ENCODE data around the gene ZNF358.

ZNF358 gene

DNA sequence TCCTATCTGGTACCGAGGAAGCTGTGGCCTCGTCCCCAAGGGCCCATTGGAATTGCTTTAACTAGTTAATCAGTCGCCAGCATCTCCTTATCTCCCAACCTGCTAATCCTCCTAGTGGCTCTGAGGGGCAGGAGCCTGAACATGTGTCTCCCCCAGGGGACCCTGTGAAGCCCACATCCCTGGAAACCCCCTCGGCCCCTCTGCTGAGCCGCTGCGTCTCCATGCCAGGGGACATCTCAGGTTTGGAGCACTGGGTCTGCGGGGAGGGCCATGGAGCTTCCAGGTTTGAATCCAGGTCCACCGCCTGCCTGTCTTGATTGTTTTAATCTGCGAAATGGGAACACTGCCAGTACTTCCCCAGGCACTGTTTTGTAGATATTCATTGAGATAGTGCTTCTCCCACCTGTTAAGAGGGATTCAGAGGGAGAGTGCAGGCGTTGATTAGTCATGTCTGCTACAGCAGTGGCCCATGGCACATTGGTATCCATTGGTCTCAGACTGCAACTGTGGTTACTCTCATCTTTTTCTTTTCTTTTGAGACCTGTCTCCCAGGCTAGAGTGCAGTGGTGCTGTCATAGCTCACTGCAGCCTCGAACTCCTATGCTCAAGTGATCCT is 26.0 kb downstream of the ZNF358 start:
- in situ Hi-C loops (cut with MboI; ENCODE audit: low sequenced_read_pairs, unreplicated experiment), result no loop called here
- DNase-seq (ENCODE audit: low spot score), result no peak
- TF ChIP-seq, protein P1, sequence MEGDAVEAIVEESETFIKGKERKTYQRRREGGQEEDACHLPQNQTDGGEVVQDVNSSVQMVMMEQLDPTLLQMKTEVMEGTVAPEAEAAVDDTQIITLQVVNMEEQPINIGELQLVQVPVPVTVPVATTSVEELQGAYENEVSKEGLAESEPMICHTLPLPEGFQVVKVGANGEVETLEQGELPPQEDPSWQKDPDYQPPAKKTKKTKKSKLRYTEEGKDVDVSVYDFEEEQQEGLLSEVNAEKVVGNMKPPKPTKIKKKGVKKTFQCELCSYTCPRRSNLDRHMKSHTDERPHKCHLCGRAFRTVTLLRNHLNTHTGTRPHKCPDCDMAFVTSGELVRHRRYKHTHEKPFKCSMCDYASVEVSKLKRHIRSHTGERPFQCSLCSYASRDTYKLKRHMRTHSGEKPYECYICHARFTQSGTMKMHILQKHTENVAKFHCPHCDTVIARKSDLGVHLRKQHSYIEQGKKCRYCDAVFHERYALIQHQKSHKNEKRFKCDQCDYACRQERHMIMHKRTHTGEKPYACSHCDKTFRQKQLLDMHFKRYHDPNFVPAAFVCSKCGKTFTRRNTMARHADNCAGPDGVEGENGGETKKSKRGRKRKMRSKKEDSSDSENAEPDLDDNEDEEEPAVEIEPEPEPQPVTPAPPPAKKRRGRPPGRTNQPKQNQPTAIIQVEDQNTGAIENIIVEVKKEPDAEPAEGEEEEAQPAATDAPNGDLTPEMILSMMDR (IDR thresholded peaks at IDR 0.05; ENCODE audit: borderline replicate concordance, control extremely low read depth, extremely low read depth, insufficient read depth, missing control alignments), result no peak

DNA sequence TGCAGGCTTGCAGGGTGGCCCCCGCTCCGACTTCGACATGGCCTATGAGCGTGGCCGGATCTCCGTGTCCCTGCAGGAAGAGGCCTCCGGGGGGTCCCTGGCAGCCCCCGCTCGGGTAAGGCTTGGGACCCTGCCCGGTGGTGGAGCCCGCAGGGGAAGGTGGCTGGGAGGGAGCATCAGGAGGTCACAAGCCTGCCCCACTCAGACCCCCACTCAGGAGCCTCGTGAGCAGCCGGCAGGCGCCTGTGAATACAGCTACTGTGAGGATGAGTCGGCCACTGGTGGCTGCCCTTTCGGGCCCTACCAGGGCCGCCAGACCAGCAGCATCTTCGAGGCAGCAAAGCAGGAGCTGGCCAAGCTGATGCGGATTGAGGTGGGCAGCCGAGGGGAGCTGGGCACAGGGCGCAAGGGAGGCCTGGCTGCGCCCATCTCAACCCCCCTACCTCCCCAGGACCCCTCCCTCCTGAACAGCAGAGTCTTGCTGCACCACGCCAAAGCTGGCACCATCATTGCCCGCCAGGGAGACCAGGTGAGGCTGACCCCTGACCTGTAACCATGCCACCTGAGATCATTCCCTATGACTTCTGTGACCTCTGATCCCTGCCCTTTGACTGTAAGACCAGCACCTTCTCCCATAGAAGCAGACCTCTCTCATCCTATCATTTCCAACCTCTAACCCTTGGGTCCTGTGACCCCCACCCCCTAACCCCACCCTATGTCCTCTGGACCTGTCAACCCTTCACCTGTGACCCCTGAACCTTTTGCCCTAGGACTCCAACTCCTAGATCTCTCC is 26.8 kb downstream of the ZNF358 start:
- TF ChIP-seq, protein P1 (IDR thresholded peaks at IDR 0.05; ENCODE audit: borderline replicate concordance, control extremely low read depth, extremely low read depth, insufficient read depth, missing control alignments), result no peak
- in situ Hi-C loops (cut with MboI; ENCODE audit: low sequenced_read_pairs, unreplicated experiment), result no loop called here

DNA sequence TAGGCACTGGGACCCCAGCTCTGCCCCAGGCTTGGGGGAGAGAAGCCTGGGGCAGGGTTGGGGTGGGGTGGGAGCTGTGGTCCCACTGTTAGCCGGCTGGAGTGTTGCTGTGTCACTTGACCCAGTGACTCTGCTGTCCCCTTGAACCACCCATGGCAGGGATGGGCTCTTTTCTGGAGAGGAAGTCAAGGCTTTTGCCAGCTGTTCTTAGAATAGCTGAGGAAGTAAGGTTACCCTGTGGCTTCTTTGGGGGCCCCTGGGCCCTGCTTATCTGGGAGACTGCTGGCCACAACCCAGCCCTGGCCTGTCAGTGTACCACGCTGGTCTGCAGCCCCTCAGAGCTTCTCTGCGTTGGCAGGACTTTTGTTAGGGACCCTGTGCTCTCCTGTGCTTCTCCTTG is 28.7 kb downstream of the ZNF358 start:
- in situ Hi-C loops (cut with MboI; ENCODE audit: low sequenced_read_pairs, unreplicated experiment), result no loop called here
- TF ChIP-seq, protein P1 (IDR thresholded peaks at IDR 0.05; ENCODE audit: borderline replicate concordance, control extremely low read depth, extremely low read depth, insufficient read depth, missing control alignments), result no peak
- no peak for DNase-seq (ENCODE audit: low spot score)

More for the DNA sequence above, 26.8 kb downstream of the ZNF358 start:
- DNase-seq (ENCODE audit: low spot score), result no peak

DNA sequence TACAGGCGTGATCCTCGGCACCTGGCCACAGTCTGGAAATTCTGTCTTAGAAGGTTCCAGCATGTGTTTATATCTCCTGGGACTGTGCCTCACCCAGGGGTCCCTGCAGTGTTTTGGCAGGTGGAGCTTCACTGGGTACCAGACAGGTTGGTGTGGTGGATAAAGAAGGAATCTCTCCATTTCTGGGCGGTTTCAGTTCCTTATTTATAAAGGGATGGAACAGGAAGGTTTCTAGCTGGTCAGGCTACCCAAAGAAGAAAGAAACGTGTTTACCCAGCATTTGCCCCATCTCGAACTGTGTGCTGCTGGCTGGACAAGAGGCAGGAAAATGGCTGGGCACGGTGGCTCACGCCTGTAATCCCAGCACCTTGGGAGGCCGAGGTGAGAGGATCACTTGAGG is 29.4 kb downstream of the ZNF358 start:
- TF ChIP-seq, protein P1 (IDR thresholded peaks at IDR 0.05; ENCODE audit: borderline replicate concordance, control extremely low read depth, extremely low read depth, insufficient read depth, missing control alignments), result no peak

DNA sequence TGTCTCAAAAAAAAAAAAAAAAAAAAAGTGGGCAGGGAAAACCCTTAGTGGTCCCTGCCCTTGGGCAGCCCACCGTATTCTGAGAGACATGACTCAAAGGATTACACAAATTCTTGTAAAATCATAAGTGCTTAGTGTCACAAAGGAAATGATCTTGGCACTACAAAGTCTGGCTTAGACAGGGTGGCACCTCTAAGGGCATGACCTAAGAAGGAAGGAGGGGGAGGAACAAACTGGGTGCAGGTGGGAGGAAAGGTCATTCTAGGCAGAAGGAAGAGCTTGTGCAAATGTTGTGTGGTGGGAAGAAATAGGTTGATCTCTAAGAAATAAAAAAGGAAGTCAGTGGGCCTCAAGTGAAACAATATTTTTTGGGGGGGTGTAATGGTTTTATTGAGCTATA is 30.0 kb downstream of the ZNF358 start:
- in situ Hi-C loops (cut with MboI; ENCODE audit: low sequenced_read_pairs, unreplicated experiment), result no loop called here
- TF ChIP-seq, protein P1 (IDR thresholded peaks at IDR 0.05; ENCODE audit: borderline replicate concordance, control extremely low read depth, extremely low read depth, insufficient read depth, missing control alignments), result no peak
- no peak for DNase-seq (ENCODE audit: low spot score)

More for the DNA sequence above, 29.4 kb downstream of the ZNF358 start:
- DNase-seq (ENCODE audit: low spot score), result no peak
- in situ Hi-C loops (cut with MboI; ENCODE audit: low sequenced_read_pairs, unreplicated experiment), result no loop called here

DNA sequence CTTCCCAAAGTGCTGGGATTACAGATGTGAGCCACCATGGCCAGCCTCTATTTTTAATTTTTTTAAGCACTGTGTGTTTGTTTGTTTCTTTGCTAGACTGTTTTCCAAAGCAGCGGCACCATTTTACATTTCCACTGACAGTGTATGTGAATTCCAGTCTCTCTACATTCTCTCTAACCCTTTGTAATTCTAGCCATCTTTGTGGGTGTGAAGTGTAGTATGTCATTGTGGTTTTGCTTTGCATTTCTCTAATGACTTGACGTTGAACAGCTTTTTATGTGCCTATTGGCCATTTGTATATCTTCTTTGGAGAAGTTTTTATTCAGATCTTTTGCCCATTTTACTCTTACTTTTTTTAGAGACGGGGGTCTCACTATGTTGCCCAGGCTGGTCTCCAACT is 31.3 kb downstream of the ZNF358 start:
- TF ChIP-seq, protein P1 (IDR thresholded peaks at IDR 0.05; ENCODE audit: borderline replicate concordance, control extremely low read depth, extremely low read depth, insufficient read depth, missing control alignments), result no peak
- no peak for DNase-seq (ENCODE audit: low spot score)
- in situ Hi-C loops (cut with MboI; ENCODE audit: low sequenced_read_pairs, unreplicated experiment), result no loop called here
